Activated CD8-positive, alpha-beta memory T cell treated with anti-CD3 and anti-CD28 coated beads for 48 hours (primary cell): ENCODE measurements around the gene BTBD16.

Experiments used
- DNase-seq, 3 experiments: peaks; one replicate each; pipeline ENCODE4 v3.0.0-alpha.2; 2020; ENCODE audit warnings: low read depth in 2 of 3, low spot score in 2 of 3

Gene BTBD16

GRCh38 chr10:122269059-122269687, 1.9 kb upstream of the BTBD16 start:
- no peak for DNase-seq

GRCh38 chr10:122273966-122274545, 3.0 kb downstream of the BTBD16 start:
- no peak for DNase-seq

DNA sequence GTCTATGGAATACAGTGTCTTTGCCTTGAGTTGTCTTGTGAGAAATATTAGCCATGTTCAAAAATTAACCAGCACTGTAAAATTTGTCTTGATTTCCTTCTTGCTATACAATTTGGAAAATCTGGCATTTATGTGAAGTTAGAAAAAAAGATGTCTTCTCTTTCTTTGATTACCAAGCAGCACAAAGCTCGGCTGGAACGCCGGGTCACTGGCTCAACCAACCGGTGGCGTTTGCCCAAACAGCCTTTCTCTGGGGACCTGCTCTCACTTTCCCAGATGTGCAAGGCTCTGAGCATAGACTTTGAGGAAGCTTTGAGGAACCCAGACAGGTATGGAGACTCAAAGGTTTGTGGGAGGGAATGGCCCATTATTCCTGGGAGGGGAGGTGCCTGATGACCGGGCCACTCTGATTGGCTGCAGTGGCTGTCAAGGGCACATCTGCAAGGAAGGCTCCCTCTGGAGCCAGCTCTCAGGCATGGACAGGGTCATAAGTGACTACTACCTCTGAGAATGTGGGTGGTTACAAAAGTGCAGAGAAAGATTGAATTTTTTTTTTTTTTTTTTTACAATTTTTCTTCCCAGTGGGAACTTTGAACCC, 5.6 kb downstream of the BTBD16 start:
- DNase-seq = no peak

GRCh38 chr10:122277526-122278136, 6.5 kb downstream of the BTBD16 start:
- DNase-seq = no peak

DNA sequence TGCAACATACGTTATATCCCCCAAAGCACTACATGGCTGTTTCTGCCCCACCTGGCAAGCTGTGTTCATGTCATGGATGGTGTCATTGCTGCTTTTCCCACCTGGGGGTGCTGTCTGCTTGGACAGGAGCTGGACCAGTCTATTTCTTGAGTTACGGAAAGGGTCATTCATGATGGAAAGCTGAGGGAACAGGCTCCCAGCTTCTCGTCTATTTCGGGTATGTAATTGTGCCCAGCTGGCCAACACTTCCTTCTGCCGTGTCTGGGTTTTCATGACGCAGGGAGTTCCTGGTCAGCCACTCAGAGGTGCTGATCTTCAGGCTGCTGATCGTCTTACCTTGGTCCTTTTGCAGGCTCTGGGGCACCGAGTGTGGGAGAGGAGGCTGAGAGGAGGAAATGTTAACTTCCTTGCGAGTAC, 8.6 kb downstream of the BTBD16 start:
- DNase-seq = no peak

DNA sequence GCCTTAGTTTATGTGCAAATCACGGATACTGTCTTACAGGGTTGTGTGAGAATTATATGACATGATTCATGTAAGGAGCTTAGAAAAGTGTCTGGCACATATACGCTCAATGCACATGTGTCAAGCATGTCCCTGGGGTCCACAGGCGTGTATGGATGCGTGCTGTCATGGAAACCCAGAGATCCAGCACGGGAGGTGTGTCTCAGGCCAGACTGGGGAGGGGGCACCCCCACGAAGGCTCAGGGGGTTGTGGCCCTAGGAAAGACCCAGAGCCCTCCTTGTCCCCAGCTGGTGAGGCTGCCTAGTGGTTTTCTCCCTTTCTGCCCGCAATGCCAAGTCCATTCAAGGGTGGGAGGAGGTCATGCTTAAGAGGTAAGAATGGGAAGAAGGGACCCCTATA, 9.1 kb downstream of the BTBD16 start:
- DNase-seq = no peak

- no peak for DNase-seq
These were observed 10.0 kb downstream of the BTBD16 start for GRCh38 chr10:122281018-122281626.

DNA sequence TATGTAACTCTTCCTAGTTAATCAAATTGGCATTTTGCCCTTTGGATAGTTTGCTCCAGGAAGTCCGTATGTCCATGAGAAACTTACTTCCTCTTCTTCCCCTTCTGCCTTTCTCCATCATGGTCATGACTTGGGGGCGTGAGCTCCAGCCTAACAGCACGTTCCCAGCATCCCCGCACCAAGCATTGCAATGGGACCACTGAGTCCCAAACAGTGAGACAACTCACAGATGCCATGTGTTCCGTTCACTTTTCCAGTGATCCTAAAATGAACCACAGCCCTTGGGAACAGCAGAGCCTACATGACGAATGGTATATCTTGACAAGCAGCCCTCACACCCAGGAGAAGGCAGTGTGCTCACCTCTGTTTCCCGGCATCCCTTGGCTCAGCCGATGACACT, 10.7 kb downstream of the BTBD16 start:
- no peak for DNase-seq

GRCh38 chr10:122282253-122282671, 11.2 kb downstream of the BTBD16 start:
- no peak for DNase-seq

DNA sequence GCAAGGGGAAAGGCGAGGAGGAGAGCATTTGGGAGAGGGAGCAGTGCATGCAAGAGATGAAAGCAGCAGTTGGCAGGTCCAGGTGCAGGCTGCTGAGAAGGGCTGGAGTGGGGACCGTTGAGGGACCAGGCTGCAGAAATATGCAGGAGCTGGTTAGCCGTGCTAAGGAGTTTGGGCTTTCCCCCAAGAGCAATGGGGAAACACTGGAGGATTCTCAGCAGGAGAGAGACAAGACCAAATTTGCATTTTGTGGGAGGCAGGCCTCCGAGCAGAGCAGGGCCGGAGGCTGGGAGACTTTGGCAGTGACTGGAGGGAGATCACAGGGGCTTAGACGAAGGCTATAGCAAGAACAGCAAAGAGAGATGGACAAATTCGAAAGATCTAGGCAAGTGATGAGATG, 11.8 kb downstream of the BTBD16 start:
- no peak for DNase-seq

GRCh38 chr10:122285506-122286444, 14.7 kb downstream of the BTBD16 start:
- DNase-seq = no peak

GRCh38 chr10:122286867-122287266, 15.8 kb downstream of the BTBD16 start:
- no peak for DNase-seq

DNA sequence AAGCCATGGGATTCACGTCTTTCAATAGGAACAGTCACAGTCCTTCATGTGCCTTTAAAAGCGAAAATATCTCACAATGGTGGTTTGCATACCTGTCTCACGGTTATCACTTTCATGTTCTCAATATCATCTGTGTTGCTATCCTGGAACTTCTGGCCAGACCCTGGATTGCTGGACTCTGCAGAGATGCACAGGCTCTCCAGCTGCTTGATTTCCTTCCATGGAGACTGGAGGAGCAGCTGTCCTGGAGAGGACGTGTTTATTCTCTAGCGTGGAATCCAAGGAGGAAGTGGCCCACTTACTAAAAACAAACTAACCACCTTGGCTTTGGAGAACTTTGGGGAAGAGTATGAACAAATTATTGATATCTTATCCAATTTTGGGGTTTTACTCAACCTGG, 16.5 kb downstream of the BTBD16 start:
- no peak for DNase-seq

GRCh38 chr10:122288262-122288661, 17.2 kb downstream of the BTBD16 start:
- no peak for DNase-seq

GRCh38 chr10:122288917-122289316, 17.8 kb downstream of the BTBD16 start:
- DNase-seq = no peak

- no peak for DNase-seq
These were observed 19.2 kb downstream of the BTBD16 start for GRCh38 chr10:122290334-122290733.

DNA sequence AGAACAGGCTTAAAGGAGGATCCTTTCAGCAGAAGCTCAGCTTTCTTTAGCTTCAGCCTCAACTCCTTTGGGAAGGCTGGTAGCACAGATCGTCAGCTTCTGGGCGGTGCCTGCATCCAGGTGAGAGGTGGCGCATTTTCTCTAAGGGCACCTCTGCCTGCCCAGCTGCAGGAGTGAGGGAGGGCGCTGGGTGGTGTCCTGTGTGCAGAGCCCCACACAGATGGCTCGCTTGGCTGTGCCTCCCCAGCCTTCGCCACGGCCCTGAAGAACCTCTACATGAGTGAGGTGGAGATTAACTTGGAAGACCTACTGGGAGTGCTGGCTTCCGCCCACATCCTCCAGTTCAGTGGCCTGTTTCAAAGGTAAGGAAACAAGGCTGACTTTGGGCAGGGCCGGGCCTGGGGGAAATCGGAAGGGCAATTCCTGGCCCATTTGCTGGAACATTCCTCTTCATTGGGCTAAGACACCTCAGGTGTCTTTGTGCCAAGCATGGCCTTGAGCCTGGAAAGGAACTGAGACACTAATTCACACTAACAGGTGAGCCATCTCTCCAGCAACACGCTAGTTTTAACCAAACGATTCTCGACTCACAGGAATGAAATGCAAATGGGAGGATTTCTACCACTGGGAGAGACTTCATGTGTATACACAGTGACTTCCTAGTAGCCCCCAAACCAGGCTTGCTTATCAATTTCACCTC, 19.9 kb downstream of the BTBD16 start:
- DNase-seq = no peak

DNA sequence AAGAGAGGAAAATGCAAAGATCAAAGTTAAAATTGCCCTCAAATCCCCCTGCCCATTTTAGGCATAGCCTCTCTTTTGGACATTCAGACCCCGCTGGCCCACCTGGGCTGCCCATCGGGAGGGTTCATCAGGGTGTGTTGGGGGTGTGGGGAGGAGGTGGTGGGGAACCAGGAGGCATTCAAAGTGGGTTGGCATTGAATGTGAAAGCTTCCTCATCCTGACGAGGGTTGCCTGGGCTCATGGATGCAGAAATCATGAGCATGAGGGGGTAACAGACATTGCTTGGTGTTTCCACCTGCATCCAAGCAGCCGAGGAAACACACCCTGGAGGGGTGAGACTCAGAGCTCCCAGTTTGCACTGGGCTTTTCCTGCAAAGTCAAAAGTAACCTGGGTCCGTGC, 20.6 kb downstream of the BTBD16 start:
- no peak for DNase-seq

GRCh38 chr10:122292376-122292775, 21.3 kb downstream of the BTBD16 start:
- DNase-seq = no peak
